Measurements from ENCODE around the gene SEBOX.

The SEBOX gene, protein sequence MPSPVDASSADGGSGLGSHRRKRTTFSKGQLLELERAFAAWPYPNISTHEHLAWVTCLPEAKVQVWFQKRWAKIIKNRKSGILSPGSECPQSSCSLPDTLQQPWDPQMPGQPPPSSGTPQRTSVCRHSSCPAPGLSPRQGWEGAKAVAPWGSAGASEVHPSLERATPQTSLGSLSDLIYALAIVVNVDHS

DNA sequence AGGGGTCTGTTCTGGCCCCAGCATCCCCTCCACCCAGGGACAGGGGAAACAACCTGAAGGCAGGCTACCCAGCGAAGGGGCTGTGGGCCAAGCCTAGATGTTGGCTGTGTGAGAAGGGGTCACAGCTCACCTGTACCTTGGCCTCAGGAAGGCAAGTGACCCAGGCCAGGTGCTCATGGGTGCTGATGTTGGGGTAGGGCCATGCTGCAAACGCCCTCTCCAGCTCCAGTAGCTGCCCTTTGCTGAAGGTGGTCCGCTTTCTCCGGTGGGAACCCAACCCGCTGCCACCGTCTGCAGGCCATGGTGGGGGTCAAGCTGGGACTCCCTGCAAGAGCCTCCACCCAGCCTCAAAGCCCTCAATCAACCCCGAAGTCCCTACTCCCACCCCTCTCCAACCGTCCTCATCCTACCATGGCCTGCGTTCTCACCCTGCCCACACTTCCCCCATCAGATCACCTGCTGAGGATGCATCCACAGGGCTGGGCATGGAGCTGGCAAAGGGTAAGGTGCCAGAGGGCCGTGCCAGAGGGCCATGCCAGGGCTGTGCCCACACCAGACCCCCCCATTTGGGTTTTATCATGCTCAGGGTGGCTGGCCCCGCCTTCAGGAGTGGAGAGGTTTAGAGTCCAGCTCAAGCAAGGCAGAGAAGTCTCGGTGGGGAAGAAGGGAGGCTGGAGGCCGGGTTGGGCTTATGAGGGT lies at the start of gene SEBOX:
SEBOX (minus strand) TSS at position 535 of the 699 bp plus-strand sequence; CDS start at position 487, 48 bp downstream.
- no peak for DNase-seq

DNA sequence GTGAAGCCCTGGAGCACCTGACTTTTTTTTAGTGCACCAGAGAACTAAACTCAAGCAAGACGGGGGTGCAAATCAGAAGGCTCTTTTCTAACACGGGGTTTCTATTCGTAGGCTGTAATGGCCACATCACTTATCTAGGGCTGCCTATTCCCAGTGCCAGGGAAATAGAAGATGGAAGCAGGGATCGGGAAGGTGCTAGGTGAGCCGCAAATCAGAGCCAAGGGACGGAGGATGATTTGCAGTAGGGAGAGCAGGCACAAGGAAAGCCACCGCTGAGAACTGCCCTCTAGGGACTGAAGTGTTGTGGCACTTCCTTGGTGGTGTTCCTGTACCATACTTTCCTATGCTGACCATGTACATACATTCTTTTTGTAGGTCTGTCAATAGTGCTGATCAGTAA lies 48.8 kb upstream of the SEBOX start:
- no peak for DNase-seq

DNA sequence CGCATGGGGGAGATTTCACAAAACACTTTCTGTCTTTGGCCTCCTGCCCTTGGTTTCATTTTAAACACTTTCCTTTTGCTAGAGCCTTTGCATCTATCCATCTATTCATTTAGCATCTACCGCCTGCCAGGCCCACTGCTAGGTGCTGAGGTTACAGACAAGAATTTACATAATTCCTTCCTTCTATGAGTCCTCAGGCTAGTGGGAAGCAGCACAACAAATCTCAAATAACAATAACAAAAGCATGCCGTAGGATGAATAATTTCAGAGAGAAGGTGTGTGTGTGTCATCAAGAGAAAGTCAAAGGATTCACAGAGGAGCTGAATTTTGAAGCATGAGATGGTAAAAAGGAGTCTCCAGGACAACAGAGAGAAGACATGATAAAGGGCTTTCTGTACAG lies 47.1 kb upstream of the SEBOX start:
- DNase-seq = no peak

DNA sequence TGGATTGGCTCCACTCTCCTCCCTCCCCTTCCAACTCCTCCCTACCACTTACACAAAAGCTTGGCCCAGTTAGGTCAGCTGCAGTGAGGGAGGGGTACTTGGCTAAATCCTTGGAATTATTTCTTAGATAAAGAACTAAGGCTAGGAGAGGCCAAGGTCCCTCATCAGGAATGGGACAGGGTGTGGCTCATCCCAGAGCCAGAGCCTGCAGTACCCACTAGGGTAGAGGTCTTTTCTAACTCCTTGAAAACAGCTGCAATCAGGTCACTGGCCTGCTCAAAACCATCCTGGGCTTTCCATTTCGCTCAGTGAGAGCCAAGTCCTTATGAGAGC lies 42.9 kb upstream of the SEBOX start:
- DNase-seq = no peak

DNA sequence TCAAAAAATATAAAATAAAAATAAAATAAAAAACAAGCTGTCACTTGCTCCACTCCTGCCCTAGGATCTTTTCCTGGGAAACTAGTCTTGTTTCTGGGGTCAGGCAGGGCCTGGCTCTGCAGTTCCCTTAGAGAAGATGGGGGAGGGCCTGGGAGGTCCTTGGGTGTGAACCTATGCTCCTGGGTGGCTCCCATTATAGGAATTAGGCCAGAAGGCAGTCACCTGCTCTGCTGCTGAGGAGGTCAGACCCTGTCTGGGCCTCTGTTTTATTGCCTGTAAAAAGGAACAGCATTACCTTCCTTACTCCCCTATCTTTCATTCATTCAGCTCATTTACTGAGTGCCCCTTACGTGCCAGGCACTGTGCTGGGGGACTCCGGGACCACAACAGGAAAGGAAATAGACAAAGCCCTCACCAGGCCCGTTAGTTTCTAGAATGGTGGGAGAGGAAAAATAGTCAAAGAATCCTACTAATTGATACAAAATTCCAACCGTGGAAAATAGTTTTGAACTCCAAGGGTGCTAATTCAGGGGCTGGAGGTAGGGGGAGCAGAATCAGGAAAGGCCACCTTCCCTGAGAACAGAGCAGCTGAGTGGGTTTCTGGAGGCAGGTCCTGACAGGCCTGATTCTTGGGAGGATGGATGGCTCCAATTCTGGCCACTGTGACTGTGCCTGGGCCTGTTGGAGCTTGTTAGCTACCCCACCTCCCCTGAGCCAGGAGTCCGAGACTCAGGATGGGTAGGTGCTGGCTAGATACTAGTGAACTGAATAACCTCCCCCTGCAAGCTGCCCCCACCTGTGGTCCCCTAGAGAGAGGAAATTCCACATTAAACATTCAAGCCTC lies 42.4 kb upstream of the SEBOX start:
- DNase-seq = no peak

DNA sequence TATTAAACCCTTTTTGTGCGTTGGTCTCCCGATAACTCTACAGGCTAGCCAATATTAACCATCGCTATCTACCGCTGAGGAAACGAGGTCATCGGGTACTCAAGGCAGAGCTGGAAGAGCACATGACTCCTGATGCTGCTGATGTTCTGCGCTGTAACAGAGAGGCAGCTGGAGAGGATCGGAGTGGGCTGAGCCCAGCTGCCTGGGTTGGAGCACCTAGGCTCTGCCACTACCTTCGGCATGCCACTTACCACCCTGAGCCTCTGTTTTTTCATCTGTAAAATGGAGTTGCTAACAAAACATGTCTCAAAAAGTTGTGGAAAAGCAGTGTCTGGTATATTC lies 41.4 kb upstream of the SEBOX start:
- DNase-seq = no peak

DNA sequence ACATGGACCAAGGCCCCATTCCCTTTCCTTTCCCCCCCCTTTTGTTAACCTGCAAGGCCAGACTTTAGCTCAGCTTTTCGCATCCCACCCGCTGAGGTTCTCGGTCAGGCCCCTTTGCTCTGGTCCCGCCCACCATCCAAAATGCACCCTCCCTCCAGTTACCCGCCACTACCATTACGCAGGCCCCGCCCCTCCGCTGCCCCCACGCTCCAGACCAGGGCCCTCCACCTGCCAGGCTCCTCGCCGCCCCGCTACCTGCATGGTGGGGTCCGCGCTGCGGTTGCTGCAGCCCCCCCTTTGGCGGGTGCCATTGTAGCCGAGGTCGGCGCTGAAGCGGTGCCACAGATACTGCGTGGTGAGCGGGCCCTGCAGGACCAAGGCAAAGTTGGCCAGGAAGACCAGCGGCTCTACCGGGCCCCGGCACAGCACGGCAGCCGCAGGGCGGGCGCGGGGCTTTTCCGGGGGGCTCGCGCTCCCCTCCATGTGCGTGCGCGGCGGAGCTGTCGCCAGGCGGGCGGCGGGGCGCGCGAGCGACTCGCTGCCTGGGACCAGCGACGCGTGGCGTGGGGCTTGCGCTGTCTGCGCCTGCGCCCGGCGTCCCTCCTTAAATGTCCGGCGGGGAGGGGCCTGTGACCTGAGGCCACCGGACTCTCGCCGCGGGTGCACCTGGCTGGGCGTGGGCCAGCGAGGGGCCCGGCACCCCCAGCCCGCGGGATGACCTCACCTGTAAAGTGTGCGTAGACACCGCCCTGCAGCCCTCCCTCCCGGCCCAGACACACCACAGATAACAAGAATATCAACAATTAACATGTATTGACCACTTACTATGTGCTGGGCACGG lies 40.9 kb upstream of the SEBOX start, which contains the start of gene SLC46A1:
SLC46A1 (minus strand) TSS at position 581 of the 841 bp plus-strand sequence; CDS start at position 483, 98 bp downstream.
- peak; percentile 39 to 57 for DNase-seq

DNA sequence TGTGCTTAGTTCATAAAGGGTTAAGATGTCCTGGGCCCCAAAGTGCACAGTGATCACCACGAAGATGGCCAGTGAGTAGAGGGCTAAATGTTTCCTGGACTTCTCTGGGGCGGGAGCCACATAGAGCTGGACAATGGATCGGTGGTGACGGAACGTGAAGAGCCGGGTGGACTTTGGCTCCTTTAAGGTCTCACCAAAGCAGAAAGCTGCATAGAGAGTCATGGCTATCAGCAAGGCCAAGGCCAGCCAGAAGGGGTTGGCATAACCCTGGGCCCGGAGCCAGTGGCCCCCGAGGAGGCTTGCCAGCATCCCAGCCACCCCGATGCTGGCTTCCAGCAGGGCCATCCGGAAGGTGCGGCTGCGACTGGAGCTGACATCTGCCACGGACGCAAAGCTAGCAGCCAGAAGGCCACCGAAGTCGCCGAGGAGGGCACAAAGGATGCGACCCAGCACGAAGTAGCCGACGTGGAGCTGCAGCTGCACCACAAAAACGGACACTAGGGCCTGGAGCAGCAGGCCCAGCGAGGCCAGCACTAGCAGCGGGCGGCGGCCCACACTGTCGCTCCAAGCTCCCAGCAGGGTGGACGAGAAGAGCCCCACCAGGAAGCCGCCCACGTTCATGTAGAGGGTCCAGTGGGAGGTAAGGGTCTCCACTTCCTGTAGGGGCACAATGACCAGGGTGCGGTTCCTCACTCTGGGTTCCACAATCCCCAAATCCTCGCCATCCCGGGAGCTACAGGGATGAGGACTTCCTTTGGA lies 40.0 kb upstream of the SEBOX start:
- peak in 1 of 2 donors; percentile 9 for DNase-seq

DNA sequence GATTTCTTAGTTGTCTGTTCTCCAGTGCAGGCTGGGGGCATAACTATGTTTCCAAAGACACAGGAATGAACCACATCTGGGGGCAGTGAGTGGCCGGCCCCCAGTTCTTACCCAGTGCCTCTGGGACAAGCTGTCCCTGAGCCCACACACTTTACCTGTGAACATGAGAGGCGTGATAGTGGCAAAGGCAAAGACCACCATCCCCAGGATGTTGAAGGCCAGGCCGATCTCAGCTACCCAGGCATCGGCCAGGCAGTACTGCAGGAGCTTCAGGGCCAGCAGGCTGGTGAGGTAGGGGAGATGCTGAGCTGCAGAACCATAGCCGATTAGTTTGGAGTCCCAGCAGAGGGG lies 39.4 kb upstream of the SEBOX start:
- no peak for DNase-seq

DNA sequence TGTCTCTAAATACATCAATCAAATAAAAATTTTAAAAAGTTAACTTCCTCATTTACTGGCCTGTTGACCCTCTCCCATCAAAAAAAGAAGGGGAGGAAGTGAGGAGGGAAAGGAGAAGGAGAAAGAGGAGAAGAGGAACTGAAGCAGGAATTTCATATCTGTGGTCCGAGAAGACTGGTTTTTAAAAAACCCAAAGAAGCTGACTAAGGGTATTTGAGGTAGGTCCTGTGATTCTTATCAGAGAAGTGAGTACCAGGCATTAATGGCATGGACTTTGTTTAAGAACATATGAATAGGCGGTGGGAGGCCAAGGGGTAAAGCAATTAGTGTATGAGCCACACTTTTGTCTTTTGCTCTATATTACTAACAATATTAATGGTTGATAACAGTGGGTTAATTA lies 39.0 kb upstream of the SEBOX start:
- DNase-seq = no peak

DNA sequence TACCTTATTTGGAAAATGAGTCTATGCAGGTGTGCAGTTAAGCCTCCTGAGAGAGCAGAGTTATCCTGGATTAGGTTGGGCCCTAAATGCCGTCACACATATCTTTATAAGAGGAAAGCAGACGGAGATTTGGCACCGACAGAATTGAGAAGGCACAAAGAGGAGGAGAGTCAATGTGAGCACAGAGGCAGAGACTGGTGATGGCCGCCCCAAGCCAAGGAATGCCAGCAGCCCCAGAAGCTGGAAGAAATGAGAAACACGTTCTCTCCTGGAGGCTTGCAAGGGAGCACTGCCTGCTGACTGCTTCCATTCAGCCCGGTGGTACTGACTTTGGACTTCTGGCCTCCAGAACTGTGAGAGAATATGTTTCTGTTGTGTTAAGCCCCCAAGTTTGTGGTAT lies 37.8 kb upstream of the SEBOX start:
- DNase-seq = no peak

DNA sequence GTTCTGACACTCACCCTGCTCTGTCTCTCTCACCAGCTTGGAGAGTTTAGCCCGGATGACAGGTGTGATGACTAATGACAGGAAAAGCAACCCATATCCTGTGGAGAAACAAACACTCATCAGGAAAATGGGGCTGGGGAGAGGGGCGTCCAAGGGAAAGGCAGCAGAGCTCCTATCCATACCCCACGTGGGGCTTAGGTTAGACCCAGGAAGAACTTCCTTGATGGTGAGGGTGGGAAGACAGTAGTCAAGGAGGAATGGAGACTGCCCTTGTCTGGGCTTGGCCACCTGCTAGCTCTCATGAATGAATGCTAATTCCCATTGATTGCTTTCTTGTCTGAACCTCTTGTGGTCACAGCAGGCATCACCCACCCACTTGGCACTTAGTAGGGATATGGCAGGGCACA lies 37.2 kb upstream of the SEBOX start:
- no peak for DNase-seq

DNA sequence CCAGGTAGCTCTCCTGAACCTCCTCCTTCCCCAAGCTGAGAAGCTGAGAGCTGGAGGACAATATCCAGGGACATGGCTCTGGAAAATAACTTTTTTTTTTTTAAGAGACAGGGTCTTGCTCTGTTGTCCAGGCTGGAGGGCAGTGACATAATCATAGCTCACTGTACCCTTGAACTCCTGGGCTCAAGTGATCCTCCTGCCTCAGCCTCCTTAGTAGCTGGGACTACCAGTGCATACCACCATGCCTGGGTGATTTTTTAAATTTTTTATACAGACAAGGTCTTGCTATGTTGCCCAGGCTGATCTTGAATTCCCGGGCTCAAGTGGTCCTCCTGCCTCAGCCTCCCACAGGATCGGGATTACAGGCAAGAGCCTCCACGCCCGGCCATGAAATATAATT lies 34.8 kb upstream of the SEBOX start:
- DNase-seq = no peak

DNA sequence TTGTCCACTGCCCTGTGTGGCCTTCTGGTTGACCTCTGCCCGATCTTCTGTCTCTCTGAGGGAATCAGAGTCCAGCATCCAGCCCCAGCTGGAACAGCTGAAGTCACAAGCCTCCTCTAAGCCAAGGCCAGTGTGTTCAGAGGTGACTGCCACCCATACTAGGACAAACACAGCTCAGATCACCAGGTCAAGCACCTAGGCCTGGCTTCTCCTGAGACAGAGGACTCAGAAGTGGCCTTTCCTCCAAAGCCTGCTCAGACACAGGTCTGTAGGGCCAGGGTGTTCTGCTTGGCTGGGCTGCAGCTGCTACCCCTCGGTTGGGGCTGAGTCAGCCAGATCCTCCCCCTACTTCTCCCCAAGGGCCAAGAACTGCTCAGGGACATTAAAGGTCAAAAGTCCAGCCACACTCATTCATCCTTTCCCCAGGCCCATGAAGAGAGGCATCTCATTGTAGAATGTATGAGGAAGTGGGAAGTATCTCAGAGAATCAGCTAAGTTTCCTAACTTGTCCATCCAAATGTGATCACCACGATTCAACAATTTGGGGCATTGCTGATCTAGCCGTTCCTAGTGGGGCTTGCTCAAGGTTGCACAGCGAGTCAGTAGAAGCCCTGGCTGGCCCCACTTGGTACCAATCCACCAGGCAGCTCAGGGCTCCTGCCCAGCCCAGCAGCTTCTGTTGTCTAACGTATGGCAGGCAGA lies 33.4 kb upstream of the SEBOX start:
- DNase-seq = no peak

DNA sequence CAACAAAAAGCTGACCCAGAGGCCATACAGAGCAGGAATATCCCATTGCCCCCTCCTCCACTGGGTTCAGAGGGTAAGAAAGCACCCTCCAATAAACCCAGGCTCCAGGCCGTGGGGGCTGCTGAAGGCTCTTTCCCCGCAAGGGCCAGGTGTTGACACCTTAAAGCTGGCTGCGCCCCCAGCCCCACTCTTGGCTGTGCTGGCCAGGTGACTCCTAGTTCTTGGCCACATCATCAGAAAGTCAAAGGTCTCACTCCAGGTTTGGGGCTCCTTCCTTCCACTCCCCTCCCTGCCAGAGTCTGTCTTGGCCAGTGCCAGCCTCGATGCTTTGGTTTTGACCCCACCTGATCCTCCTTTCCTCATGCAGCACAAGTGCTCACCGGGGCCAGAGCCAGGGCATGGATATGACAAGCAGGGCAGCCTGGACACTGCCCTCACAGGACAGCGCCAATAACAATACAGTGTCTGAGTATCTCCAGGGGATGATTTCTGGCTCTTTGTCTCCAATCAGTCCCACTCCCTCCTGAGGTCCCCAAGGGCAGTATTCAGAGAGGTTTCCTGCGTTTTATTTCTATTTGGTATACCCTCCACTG lies 32.8 kb upstream of the SEBOX start:
- DNase-seq = no peak

DNA sequence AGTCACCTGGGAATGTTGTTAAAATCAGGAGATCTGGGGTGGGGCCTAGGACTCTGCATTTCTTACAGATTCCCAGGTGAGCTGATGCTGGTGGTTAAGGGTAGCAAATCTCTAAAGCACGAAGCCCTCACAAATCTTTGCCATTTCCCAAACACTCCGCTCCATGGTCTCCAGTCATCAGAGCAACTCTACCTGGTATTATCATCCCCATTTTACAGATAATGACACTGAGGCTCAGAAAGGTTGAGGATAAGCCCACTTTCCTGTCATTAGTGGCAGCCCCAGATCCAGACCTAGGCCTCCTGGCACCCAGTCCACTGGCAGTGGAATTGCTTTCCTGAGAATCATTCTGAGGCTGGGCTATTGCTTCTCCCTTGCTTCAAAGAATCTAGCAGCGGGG lies 32.3 kb upstream of the SEBOX start:
- DNase-seq = no peak

DNA sequence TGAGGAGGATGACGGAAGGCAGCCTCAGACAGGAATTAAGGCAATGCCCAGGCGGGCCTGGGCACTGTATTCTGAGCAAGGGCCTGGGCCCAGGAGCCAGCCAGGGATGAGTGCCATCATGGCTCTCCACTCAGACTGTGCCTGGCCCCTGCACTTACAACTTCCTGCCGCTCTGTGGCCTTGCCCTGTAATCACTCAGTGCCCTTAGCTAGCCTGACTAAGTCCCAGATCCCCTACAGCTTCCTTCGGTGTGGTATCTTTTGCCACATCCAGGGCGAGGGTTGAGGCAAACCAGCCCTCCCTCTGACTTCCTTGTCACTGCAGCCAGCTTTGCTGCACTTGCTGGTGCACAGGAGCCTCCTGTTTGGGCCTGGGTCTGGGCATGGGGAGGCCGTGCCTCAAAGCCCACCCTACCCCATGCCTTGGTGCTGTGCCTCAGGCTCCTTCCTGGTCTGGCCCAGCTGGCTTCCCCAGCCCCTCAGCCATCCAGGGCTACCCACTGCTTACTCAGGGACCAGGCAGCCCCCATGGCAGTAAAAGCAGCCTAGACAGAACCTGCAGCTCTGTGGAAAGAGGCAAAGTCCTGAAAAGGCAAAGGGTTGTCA lies 31.7 kb upstream of the SEBOX start:
- DNase-seq = no peak

DNA sequence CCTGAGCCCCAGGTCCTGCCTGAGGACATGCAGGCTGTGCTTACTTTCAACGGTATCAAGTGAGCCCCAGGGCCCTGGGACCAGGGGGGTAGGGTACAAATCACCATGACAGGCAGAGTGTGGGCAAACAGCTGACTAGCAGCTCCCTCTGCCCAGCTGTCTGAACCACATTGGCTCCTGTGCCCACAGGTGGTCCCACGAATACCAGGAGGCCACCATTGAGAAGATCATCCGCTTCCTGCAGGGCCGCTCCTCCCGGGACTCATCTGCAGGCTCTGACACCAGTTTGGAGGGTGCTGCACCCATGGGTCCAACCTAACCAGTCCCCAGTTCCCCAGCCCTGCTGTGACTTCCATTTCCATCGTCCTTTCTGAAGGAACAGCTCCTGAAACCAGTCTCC lies 31.0 kb upstream of the SEBOX start:
- DNase-seq = no peak

DNA sequence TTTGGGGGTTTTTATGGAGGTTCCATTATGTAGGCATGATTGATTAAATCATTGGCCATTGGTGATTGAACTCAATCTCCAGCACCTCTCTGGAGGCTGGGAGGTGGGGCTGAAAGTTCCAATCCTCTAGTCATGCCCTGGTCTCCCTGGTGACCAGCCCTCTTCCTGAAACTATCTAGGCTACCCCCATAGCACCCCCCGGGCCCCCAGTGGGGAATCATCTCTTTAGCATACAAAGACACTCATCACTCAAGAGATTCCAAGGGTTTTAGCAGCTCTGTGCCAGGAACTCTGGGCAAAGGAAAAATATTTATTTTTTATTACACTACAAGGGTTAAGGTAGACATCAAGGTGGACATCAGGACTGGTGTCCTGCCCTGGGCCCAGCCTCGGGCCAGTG lies 30.4 kb upstream of the SEBOX start:
- DNase-seq = no peak

DNA sequence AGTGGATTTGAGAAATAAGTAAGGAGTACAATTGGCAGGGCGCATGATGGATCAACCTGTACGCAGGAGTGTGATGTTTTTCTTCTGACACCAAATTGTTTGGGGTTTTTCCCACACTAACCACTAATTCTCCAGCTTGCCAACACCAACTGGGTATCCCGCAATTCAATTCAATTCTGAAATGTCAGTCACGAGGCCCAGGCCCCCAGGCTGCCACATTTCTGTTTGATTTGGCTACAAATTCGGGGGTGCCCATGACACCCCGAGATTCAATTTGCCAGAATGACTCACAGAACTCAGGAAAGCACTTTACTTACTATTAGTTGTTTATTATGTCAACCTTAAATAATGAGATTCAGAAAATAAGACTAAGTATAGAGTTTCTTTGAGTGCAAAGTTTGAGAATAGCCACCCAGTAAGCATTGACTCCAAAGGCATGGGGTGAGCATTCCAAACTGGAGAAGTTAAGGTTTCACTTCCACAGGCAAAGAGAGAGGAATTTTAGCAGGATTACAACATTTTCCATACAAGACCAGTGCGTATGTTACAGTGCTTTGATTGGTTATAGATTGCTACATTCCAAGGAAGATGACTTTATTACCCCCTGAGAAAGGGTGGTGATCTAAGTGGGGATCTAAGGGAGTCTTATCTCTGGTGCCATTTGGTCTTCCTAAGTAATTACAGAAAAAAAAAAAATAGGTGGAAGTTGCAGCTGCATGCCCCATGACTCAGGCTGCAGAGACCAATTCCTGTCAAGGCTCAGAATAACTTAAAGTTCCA lies 29.5 kb upstream of the SEBOX start:
- no peak for DNase-seq
